A549 (cell line): Measurements from ENCODE around the gene SLC16A9.

Source experiments
- CBX8 ChIP-seq: fragments of 200-600 bp; sonication (generic); IDR thresholded peaks from 2 replicates; pipeline ENCODE4 v1.6.1; 2016
- CHD2 ChIP-seq: fragments of 150-350 bp; IDR thresholded peaks from 2 replicates; pipeline ENCODE4 v1.6.1; 2014; ENCODE audit warnings: low read length; ENCODE audit not compliant: partially characterized antibody
- EP300 ChIP-seq, 2 experiments: fragments of >200 bp; sonication (Bioruptor Twin); formaldehyde crosslinking; IDR thresholded peaks; 2 replicates in 1 of 2; 3 replicates in 1 of 2; pipeline ENCODE4 v1.6.1; 2016 to 2017
- ESRRA ChIP-seq: fragments of 150-350 bp; IDR thresholded peaks from 2 replicates; pipeline ENCODE4 v1.6.1; 2014; ENCODE audit warnings: mild to moderate bottlenecking, low read length, borderline replicate concordance
- HOXA7 ChIP-seq: fragments of 250-450 bp; sonication (Bioruptor Pico); IDR thresholded peaks from 2 replicates; pipeline ENCODE4 v1.5.0; 2020; ENCODE audit warnings: mild to moderate bottlenecking, moderate library complexity
- HOXB13 ChIP-seq: fragments of 250-450 bp; sonication (Bioruptor Pico); IDR thresholded peaks from 2 replicates; pipeline ENCODE4 v1.5.0; 2020; ENCODE audit warnings: low read depth, mild to moderate bottlenecking, moderate library complexity
- MYC ChIP-seq: IDR thresholded peaks from 2 replicates; pipeline ENCODE4 v1.6.1; 2012; ENCODE audit warnings: mild to moderate bottlenecking, inconsistent platforms, low read length, improper control_type of control experiment, borderline replicate concordance
- NR3C1 ChIP-seq: fragments of >200 bp; sonication (Bioruptor Twin); formaldehyde crosslinking; IDR thresholded peaks from 3 replicates; pipeline ENCODE4 v1.6.1; 2017
- POLR2A ChIP-seq: IDR thresholded peaks from 2 replicates; pipeline ENCODE4 v1.6.1; 2012; ENCODE audit warnings: mild to moderate bottlenecking, low read length
- RAD21 ChIP-seq, 2 experiments: fragments of >200 bp in 1 of 2; sonication (Bioruptor Twin) in 1 of 2; formaldehyde crosslinking in 1 of 2; IDR thresholded peaks in 1 of 2; conservative IDR thresholded peaks in 1 of 2; 2 replicates in 1 of 2; 3 replicates in 1 of 2; pipeline ENCODE4 v1.6.1; 2012 to 2018; ENCODE audit warnings: inconsistent platforms in 1 of 2
- RFX5 ChIP-seq: fragments of 450-650 bp; IDR thresholded peaks from 2 replicates; pipeline ENCODE4 v1.7.1; 2014; ENCODE audit warnings: antibody characterized with exemption, mild to moderate bottlenecking, moderate library complexity
- TF ChIP-seq, protein P1 (sequence below): fragments of >200 bp; sonication (Bioruptor Twin); formaldehyde crosslinking; IDR thresholded peaks from 3 replicates; pipeline ENCODE4 v1.5.1; 2016
- TF ChIP-seq, protein P2 (sequence below): IDR thresholded peaks from 2 replicates; pipeline ENCODE4 v1.6.1; 2012
- TF ChIP-seq, protein P3 (sequence below): fragments of 450-650 bp; IDR thresholded peaks from 2 replicates; pipeline ENCODE4 v1.6.1; 2014; ENCODE audit warnings: antibody characterized with exemption

DNA sequence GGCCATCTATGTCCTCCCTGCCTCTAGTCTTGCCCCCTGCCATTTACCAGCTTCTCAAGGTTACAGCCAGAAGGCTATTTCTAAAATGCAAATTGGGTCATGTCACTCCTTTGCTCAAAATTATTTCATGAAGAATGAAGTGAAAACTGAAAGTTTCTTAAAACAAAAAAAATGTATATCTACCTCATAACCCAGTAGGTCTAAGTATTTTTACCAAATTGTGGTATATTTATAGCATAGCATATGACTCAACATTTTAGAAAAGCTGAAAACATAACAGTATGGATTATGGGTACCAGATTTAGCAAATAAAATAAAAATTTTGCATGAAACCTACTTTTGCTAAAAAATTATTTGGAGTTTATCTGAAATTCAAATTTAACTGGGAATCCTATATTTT is 78.4 kb downstream of the SLC16A9 start:
- TF ChIP-seq, protein P1, sequence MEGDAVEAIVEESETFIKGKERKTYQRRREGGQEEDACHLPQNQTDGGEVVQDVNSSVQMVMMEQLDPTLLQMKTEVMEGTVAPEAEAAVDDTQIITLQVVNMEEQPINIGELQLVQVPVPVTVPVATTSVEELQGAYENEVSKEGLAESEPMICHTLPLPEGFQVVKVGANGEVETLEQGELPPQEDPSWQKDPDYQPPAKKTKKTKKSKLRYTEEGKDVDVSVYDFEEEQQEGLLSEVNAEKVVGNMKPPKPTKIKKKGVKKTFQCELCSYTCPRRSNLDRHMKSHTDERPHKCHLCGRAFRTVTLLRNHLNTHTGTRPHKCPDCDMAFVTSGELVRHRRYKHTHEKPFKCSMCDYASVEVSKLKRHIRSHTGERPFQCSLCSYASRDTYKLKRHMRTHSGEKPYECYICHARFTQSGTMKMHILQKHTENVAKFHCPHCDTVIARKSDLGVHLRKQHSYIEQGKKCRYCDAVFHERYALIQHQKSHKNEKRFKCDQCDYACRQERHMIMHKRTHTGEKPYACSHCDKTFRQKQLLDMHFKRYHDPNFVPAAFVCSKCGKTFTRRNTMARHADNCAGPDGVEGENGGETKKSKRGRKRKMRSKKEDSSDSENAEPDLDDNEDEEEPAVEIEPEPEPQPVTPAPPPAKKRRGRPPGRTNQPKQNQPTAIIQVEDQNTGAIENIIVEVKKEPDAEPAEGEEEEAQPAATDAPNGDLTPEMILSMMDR = no peak
- TF ChIP-seq HOXA7 (CRISPR knock-in tag) (no peak), ESRRA (no peak), CHD2 (no peak), POLR2A (no peak), NR3C1 (no peak), MYC (no peak), EP300 (IDR thresholded peaks at IDR 0.05) (no peak), HOXB13 (CRISPR knock-in tag) (no peak), RFX5 (no peak), RAD21 (conservative IDR thresholded peaks at IDR 0.05 in 1 of 2, IDR thresholded peaks at IDR 0.05 in 1 of 2) (no peak), CBX8 (no peak)
- TF ChIP-seq, protein P2, sequence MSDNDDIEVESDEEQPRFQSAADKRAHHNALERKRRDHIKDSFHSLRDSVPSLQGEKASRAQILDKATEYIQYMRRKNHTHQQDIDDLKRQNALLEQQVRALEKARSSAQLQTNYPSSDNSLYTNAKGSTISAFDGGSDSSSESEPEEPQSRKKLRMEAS = no peak
- TF ChIP-seq, protein P3, sequence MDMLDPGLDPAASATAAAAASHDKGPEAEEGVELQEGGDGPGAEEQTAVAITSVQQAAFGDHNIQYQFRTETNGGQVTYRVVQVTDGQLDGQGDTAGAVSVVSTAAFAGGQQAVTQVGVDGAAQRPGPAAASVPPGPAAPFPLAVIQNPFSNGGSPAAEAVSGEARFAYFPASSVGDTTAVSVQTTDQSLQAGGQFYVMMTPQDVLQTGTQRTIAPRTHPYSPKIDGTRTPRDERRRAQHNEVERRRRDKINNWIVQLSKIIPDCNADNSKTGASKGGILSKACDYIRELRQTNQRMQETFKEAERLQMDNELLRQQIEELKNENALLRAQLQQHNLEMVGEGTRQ = no peak
